HG03432 (cell line): ENCODE results near the gene ENTPD6.
"Not testable (repeated sequence)": the region's sequence is repeated elsewhere in the genome, so short reads cannot be mapped to it uniquely, and the experiment has no call there.

Source experiments
- ATAC-seq: cut with Tn5 transposase; IDR thresholded peaks from one replicate; pipeline ENCODE4 v1.9.1; 2021; ENCODE audit warnings: mild to moderate bottlenecking, moderate library complexity; ENCODE audit not compliant: unreplicated experiment

Gene ENTPD6

DNA sequence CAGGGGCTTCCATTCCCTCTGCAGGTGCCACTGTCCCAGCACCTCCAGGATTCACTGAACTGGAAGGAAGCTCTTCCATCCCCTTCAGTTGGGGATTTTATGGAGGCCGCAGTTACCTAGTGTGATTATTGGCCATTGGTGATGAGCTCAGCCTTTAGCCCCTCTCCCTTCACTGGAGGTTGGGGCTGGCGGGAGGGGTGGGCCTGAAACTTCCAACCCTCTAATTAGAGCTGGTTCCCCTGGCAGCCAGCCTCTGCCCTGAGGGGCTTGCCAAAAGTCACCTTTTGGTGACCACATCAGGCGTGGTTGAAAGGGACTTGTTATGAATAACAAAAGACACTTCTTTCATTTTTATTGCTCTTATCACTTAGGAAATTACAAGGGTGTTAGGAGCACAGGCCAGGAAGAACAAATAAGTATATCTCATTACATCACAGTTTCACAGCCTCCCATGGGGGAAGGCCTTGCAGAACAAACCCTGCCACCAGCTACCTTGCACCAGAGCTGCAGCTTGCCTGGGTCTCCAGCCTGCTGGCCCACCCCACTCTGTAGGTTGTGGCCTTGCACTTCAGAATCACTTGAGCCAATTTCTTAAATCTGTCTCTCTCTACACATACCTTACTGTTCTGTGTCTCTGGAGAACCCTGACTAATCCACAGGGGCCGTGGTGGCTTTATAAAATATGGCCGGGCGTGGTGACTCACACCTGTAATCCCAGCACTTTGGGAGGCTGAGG, 57.3 kb downstream of the ENTPD6 start:
- ATAC-seq, result no peak

DNA sequence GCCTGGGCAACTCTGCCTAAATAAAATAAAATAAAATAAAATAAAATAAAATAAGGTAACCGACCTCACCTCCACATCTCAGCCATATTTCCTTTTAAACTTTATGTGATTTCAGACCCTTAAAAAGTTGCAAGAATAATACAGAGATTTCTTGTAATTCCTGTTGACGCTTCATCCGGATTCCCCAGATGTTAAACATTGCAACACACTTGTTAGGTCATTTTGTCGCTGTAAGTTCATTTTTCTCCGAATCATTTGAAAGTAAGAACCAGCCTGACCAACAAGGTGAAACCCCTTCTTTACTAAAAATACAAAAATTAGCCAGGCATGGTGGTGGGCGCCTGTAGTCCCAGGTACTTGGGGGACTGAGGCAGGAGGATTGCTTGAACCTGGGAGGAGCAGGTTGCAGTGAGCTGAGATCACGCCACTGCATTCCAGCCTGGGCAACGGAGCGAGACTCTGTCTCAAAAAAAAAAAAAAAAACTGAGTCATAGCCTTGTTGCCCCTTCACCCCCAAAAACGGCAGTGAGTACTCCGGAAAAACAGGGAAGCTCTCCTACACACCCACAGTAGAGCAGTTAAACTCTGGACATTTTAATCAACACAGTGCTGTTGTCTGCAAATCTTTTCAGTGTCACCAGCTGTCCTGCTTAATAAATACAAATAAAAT, 58.2 kb downstream of the ENTPD6 start:
- no peak for ATAC-seq

DNA sequence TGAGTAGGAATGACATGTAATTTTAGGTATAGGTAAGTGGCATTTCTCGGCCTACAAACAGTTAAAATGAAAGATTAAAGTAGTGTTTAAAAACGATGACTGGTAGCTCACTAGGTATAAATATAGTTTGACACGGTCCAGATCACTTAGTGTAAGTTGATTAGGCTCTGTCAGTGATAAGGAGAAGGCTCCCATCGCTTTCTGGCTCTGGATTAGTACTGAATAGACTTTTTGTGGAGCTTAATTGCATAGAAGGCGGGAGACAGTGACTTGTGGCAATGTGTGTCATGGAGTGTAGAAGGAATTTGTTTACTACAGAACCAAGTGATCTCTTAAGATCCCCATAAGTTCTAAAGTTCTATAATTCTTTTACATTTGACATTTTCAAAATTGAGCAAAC, 59.1 kb downstream of the ENTPD6 start:
- no peak for ATAC-seq

DNA sequence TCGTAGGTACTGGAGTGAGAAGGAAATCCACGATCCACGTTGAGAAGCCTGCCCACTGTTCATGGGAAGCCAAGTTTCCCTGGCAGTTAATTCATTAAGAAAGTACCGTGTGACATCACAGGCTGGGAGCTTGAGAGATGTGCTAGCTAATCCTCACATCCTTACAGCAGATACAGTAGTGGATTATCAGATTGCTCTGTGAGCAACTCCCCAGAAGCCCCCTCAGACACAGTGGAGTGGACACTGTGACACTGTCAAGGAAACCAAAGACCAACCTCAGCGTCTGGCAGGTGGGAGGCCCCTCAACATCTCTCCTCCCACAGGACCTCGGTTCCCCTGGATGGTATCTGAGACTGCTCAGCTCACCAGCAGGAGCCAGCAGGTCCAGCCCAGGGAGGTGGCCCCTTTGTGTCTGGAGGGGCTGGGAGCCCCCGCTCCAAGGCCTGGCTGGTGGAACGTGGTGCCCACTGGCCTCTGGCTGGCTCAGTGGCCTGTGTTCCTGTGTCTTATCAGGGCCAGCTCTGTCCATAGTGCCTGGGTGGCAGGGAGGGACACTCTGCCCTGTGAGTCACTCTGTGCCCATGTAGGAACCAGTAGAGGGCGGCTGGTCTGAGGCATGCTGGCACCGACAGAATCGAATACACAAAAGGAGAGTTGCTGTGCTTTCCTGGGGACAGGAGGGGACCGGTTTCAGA, 59.6 kb downstream of the ENTPD6 start:
- ATAC-seq, result no peak

DNA sequence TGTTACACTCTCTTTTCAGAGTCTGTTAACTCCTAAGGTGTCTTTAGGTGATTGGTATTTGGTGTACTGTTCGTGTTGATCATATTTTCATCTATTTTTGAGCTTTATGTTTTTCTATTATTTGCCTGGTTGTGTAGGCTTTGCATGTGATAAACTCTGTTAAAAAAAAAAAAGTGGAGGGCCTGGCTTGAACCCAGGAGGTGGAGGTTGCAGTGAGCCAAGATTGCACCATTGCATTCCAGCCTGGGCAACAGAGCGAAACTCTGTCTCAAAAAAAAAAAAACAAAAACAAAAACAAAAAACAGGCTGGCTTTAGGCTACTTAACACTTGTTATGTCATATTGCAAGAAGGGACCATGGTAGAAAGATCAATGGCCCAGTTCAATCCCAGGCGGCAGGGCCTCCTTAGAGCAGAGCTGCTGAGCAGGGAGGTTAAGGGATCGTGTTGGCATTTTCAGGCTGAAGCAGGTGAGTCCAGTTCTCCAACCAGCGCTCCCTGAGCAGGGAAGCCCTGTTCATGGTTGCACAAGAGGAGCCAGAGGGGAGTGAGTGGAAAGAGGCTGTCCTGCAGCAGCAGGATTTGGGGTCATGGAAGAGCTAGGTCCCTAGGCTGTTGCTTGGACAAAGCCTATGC, 60.8 kb downstream of the ENTPD6 start:
- no peak for ATAC-seq

- no peak for ATAC-seq
Measured at GRCh38 chr20:25257130-25257529, 61.6 kb downstream of the ENTPD6 start.

DNA sequence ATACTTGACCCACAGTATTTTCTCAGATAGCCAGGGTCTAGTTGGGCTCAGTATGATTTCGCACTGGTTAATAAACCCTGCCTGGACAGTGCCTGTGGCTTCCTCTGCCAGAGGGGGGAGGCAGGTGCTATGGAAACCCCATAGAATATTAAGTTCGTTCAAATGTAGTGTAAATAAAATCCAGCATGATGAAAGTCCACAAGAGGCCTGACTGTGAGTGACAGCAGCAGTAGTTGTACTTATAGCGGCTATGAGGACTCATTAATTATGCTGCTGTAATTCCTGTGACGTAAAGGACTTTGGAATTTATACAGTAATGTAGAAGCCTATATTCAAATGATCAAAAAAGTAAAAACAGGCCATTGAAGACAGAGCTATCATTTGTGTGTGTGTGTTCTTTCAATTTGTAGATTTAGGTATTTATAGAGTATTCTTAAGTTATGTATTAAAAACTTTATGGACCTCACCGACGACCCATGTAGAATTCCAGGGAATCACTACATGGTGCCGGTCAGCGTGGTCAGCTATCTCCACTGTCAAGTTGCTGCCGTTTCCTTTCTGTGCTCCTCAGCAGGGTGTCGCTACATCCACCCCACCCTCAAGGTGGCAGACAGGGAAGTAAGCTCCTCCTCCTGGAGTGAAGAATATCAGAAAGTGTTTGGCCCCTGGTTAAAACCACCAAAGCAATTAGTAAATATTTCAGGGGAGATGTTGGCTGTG, 62.4 kb downstream of the ENTPD6 start:
- no peak for ATAC-seq

GRCh38 chr20:25258476-25258805, 62.9 kb downstream of the ENTPD6 start:
- ATAC-seq, result no peak

DNA sequence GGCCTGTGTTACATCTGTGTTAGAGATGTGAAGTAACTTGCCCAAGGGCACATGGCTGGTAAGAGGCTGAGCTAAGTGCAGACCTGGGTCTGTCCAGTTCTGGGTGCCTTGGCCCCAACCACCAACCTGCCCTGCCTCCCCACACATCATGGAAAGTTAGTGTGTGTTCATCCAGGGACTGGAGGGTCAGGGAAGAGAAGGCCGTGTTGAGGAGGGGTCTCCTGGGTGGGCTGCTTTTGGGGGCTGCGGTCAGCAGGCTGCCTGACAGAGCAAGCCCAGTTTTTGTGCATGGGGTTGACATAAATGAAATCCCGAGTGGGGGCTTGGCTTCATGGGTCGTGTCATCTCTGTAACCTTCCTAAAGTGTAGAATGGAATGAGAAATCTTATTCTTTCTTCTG, 63.3 kb downstream of the ENTPD6 start:
- ATAC-seq, result no peak

DNA sequence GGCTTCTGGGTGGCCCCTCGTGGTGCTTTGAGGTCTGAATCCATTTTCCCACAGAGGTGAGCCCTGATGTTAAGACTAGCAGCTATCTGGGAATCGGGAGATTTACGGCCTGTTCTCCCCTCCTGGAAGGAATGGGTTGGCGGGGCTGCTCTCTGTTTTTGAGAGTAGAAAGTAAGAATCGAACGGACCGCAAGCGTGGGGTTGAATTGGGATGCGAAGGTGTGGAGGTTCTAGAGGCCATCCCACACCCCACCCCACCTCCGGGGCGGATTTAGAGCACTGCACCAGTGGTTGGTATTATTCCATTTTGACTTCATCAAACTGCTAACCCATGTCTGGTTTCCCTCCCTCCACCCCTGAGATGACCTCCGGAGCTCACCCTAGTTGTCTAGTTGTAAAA, 63.8 kb downstream of the ENTPD6 start:
- ATAC-seq, result no peak

DNA sequence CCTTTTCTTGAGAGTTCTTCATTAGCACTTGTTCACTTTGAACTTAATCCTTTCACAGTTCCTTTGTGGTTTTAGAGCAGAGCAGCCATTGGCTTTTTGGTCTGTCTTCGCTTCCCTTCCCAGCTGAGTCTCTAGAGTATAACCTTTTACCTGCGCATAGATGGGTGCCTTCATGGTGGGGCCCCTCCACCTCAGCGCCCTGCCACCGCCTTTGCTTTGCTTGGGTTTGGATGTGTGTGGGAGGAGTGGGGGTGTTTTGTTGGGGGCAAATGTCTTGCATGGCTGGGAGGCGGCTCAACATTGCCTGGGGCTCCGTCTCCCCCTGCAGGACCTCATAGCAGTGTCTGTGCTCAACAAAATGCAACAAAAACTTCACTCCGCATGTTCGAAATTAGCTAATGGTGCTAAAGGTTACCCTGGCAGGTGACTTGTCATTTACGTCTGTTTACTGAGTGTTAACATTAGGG, 64.3 kb downstream of the ENTPD6 start:
- ATAC-seq, result no peak

DNA sequence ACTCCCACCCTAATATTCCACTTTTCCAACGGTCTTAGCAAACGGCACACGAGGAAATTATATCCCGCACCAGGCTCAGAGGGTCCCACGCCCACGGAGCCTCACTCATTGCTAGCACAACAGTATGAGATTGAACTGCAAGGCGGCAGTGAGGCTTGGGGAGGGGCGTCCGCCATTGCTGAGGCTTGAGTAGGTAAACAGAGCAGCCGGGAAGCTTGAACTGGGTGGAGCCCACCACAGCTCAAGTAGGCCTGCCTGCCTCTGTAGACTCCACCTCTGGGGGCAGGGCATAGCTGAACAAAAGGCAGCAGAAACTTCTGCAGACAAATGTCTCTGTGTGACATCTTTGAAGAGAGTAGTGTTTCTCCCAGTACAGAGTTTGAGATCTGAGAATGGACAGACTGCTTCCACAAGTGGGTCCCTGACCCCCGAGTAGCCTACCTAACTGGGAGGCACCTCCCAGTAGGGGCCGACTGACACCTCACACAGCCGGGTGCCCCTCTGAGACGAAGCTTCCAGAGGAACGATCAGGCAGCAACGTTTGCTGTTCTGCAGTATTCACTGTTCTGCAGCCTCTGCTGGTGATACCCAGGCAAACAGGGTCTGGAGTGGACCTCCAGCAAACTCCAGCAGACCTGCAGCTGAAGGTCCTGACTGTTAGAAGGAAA, 65.4 kb downstream of the ENTPD6 start:
- not testable (repeated sequence) for ATAC-seq

DNA sequence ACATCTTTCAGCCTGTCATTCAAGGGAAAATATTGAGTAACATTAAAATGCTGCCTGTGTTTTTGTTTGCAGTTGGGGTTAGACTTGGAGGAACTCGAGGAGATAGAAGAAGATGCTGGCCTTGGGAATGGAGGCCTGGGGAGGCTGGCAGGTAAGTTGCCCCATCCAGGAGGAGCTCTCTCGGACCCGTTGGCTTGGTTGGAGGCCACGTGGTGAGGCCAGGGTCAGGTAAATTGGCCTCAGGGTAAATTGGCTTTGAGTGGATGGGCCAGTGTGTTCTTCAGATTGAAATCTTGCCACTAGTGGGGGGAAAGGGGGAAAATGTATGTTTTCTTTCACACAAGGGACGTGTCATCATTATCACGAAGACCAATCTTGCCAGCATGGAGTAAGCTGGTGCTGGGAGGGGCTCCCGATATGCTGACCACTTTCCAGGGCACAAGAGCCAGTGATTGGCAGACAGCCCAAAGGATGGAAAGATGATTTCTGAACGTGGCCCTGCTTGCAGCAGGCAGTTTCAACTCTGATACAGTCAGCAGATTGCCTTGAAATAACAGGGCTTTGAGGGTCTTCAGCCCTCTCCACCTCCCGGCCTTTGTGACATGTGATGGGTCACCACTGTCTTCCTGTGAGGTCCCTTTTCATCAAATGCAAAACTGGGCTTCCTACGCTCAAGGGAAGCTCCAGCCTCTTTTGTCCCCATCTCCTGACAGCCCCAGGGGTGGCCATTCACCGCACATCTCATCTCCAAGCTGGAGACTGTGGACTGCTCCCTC, 73.7 kb downstream of the ENTPD6 start:
- ATAC-seq, result no peak

GRCh38 chr20:25269833-25270170, 74.3 kb downstream of the ENTPD6 start:
- ATAC-seq, result no peak

- no peak for ATAC-seq
Measured at GRCh38 chr20:25270829-25271251, 75.3 kb downstream of the ENTPD6 start.

GRCh38 chr20:25271486-25272222, 76.1 kb downstream of the ENTPD6 start:
- ATAC-seq, result no peak

GRCh38 chr20:25272223-25273000, 76.9 kb downstream of the ENTPD6 start:
- no peak for ATAC-seq

DNA sequence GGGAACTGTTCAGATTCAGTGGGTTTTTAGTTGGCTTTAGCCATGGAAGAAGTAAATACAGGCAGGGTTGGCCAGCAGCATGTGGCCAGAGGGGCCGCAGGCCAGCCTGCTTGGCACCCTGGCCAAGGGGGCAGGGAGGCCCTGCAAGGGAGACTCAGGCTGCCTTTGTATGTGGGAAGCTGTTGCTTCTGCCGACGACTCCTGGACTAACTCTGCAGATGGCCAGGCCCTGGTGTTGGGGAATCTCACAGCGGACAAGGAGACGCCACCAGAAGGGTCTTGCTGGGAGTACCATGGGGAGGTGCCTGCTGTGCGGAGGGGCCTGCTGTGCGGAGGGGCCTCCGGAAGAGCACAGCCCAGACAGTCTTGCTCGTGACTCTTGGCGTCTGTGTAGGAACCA, 77.5 kb downstream of the ENTPD6 start:
- ATAC-seq, result no peak
